Neutrophil (primary cell): Measurements from ENCODE around the gene POLD2.

Experiments
- H3K27ac ChIP-seq: fragments of 200-600 bp; sonication (generic); 2 replicates; pipeline ENCODE4 v1.5.1; 2016; ENCODE audit warnings: mild to moderate bottlenecking, moderate library complexity
- H3K27me3 ChIP-seq: fragments of 200-600 bp; sonication (generic); 2 replicates; pipeline ENCODE4 v1.6.0; 2016; ENCODE audit warnings: mild to moderate bottlenecking
- H3K36me3 ChIP-seq: fragments of 200-600 bp; sonication (generic); 2 replicates; pipeline ENCODE4 v1.5.1; 2017
- H3K4me1 ChIP-seq, 2 experiments: fragments of 200-600 bp in 1 of 2; sonication (generic) in 1 of 2; 1 replicate in 1 of 2; 2 replicates in 1 of 2; pipeline versions ENCODE4 v1.5.1 to v1.6.1; 2013 to 2016; ENCODE audit warnings: low read depth in 1 of 2, low read length in 1 of 2, mild to moderate bottlenecking in 1 of 2, moderate library complexity in 1 of 2; ENCODE audit not compliant: control insufficient read depth in 1 of 2, insufficient read depth in 1 of 2
- H3K4me3 ChIP-seq, 2 experiments: fragments of 200-600 bp in 1 of 2; sonication (generic) in 1 of 2; 1 replicate in 1 of 2; 2 replicates in 1 of 2; pipeline ENCODE4 v1.5.1; 2013 to 2016; ENCODE audit warnings: low read depth in 1 of 2, low read length in 1 of 2, mild to moderate bottlenecking in 1 of 2, moderate library complexity in 1 of 2
- H3K9me3 ChIP-seq: fragments of 200-600 bp; sonication (generic); 2 replicates; pipeline ENCODE4 v1.5.1; 2016
- TF ChIP-seq, protein P1 (sequence below): fragments of 200-600 bp; sonication (generic); IDR thresholded peaks from 2 replicates; pipeline ENCODE4 v1.5.1; 2016; ENCODE audit warnings: antibody characterized with exemption

The POLD2 gene

DNA sequence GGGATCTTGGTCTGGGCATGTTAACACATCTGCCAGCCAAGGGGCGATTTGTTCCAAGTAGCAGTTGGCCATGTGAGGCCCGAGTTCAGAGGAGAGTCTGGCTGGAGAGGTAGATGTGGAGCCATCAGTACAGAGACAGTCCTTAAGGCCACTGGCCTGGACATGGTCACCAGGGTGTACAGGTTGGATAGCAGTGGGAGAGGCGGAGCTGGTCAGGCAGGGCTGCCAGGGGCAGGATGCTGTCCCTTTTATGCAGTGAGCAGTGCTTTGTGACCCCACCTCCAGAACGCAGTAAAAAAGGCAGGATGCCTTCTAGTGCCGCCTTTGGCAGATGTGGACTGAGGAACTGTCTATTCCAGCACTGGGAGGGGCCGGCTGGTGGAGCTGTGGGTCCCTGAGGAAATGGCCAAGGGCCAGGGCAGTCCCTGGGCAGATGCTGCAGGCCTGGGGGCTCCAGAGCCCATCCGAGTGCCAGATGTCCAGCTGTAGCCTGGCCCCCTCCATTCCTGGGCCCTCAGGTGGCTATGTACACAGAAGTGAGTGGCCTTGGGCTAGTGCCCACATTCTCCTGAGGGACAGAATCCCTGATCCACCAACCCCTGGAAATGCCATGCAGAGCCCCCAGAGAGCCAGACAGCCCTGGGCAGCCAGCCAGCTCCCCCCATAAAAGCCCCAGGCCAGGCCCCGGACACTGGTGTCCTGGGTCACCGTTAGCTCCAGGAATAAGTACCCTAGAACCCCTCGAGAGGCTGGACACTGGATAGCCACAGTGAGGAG is 34.9 kb upstream of the POLD2 start:
- H3K27ac ChIP-seq: no peak overlapping the region
- H3K36me3 ChIP-seq: no peaks in the 10 kb centered on the region
- H3K27me3 ChIP-seq: no peaks in the 10 kb centered on the region
- H3K4me1 ChIP-seq: no peaks in the 10 kb centered on the region
- TF ChIP-seq, protein P1, sequence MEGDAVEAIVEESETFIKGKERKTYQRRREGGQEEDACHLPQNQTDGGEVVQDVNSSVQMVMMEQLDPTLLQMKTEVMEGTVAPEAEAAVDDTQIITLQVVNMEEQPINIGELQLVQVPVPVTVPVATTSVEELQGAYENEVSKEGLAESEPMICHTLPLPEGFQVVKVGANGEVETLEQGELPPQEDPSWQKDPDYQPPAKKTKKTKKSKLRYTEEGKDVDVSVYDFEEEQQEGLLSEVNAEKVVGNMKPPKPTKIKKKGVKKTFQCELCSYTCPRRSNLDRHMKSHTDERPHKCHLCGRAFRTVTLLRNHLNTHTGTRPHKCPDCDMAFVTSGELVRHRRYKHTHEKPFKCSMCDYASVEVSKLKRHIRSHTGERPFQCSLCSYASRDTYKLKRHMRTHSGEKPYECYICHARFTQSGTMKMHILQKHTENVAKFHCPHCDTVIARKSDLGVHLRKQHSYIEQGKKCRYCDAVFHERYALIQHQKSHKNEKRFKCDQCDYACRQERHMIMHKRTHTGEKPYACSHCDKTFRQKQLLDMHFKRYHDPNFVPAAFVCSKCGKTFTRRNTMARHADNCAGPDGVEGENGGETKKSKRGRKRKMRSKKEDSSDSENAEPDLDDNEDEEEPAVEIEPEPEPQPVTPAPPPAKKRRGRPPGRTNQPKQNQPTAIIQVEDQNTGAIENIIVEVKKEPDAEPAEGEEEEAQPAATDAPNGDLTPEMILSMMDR: no peak
- no peak overlapping the region for H3K4me3 ChIP-seq
- H3K9me3 ChIP-seq: no peaks in the 10 kb centered on the region

DNA sequence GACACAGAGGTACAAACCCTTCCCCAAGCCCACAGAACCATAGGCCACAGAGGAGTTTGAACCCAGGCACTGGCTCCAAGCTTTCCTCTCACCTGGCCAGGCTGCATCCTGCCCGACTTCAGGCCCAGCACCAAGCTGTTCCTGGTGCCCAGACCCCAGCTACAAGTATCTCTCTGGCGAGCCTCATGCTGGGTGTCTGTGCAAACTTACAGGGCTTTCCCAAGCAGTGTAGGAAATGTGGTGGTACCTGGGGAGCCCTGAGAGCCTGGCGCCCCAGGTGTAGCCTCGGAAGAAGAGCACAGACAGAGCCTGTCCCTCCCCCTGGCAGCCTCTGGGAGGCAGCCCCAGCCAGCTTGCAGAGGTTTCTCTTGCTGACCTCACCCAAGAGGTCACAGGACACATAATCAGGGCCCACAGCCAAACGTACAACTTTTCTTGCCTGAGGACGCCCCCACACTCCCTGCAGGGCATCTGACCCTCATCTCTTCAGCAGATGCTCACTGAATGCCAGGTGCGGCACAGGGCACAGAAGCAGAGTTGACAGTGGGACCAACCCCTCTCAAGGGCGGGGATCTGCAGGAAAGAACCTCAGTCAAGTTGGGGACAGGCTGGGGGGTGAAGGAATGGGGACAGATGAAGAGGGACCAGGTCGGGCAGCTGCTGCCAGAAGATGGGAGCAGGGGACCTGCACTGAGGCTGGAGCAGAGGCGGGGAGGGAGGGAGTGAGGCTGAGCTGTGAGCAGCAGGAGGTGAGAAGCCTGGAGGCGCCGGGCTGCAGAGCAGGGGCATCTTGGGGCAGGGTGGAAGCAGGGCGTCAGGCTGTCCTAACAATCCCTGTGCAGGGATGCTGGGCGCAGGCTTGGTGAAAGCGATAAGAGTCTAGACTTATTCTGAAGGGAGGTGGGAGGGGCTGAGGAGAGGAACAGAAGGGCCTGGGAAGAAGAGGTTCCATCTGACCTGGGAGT is 34.0 kb upstream of the POLD2 start:
- Histone ChIP-seq H3K9me3 (no peaks in the 10 kb centered on the region), H3K27me3 (no peaks in the 10 kb centered on the region), H3K36me3 (no peaks in the 10 kb centered on the region), H3K27ac (no peak overlapping the region), H3K4me3 (no peak overlapping the region), H3K4me1 (no peaks in the 10 kb centered on the region)
- TF ChIP-seq, protein P1: no peak

DNA sequence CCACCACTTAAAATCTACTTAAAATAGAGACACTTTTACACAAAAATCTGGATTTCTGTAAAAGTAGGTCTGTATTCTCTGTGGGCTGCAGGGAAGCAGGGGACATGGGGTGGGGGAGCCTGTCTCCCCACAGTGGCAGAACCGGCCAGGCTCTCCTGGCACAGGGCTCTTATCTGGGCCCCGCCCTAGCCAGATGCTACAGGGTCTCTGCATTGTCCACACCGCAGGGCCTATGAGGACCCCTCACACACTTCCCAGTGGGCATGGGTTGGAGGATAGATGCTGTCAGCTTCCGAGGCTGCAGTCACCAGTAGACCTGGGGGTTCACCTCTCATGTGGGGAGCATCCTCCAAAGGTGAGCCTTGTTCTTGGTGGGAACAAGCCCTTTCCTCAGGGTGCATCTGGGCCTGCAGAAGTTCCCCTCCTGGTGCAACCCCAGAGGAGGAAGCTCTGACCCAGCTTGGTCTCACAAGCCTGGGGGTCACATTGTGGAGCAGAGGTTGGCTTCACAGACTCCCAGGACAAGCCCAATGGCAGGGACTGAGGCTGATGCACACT is 33.2 kb upstream of the POLD2 start:
- no peaks in the 10 kb centered on the region for H3K9me3 ChIP-seq
- TF ChIP-seq, protein P1: no peak

DNA sequence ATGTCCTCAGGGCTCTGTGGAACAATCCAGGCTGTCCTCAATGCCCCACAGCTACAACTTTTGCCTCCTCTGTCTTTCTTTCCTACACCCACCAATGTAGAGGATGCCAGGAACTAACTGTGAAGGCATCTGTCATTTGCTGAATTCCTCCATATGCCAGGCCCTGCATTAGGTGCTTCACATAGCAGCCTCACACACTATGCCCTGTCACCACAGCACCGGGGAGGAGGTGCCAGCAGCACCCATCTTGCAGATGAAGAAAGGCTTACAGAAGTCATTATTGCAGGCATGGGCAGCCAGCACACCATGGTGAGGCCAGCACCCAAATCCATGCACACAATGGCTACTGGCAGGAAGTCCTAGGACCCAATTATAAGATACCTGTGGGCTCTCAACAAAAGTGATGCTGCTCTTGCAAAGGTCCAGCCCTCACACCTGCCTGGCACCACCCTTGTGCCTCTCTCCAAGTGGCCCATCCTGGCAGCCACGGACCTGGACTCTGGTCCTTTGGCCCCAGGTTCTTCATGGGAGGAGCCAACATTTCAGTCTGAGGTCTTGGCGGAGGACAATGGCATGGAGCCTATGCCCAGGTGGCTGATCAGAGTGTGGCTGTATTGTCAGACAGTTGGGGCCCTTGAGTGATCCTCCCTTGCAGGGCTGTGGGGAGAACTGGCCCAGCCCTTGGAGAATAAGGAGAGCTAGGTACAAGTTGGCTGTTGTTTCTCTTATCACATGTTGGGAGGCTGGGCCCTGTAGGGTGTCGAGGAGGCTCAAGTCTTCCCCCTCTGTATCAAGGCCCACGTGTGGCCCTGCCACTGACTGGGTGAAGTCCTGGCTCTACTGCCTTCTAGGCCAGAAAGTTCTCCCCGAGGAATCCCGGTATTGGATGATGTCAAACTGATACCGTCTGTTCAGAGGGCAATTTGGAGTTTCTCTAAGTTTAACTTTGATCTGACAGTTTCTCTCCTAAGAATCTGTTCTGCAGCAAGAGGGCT is 32.1 kb upstream of the POLD2 start:
- H3K4me1 ChIP-seq: no peaks in the 10 kb centered on the region
- H3K9me3 ChIP-seq: no peaks in the 10 kb centered on the region
- H3K4me3 ChIP-seq: no peak overlapping the region
- no peak overlapping the region for H3K27ac ChIP-seq
- TF ChIP-seq, protein P1: no peak
- no peaks in the 10 kb centered on the region for H3K27me3 ChIP-seq
- H3K36me3 ChIP-seq: no peaks in the 10 kb centered on the region

More for the DNA sequence above, 33.2 kb upstream of the POLD2 start:
- Histone ChIP-seq H3K36me3 (no peaks in the 10 kb centered on the region), H3K4me1 (no peaks in the 10 kb centered on the region), H3K4me3 (no peak overlapping the region), H3K27me3 (no peaks in the 10 kb centered on the region), H3K27ac (no peak overlapping the region)

DNA sequence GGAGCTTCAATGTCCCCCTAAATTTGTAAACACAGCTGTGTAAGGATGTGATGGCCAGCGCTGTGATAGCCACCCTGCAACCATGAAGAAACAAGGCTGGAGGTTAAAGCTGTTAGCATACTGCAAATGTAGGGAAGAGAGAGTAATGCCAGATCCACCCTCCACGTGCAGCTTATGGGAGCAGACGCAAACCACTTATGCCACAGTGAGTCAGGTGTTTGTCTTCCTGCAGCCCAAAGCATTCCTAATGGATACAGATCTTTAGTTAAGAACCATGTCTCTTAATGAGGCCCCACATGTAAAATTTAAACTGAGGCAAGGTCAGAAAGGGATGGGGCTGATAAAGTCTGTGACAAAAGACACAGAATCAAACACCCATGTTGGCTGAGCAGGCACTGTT is 31.4 kb upstream of the POLD2 start:
- TF ChIP-seq, protein P1: no peak
- Histone ChIP-seq H3K27me3 (no peaks in the 10 kb centered on the region), H3K9me3 (no peaks in the 10 kb centered on the region), H3K36me3 (no peaks in the 10 kb centered on the region), H3K27ac (no peak overlapping the region), H3K4me1 (no peaks in the 10 kb centered on the region), H3K4me3 (no peak overlapping the region)
